ENCODE results near the gene RNF103.

- no peak for TF ChIP-seq POLR2A (IDR thresholded peaks at IDR 0.05)
- TF ChIP-seq CTCF (IDR thresholded peaks at IDR 0.05): no peak
Observed at GRCh38 chr2:86577817-86578456, 45.7 kb downstream of the RNF103 start.
